GM12875 (cell line): ENCODE data around the gene THAP2.
A peak's percentile ranks its signal among the peaks of the same experiment; 100 is the strongest.

ENCODE experiments used
- H3K4me3 ChIP-seq: one replicate; pipeline ENCODE4 v1.5.1; 2011; ENCODE audit warnings: low read depth, low read length, control low read depth
- TF ChIP-seq, protein P1 (sequence below): IDR thresholded peaks from 2 replicates; pipeline ENCODE4 v1.5.1; 2011; ENCODE audit warnings: low read depth, mild to moderate bottlenecking, control low read depth, inconsistent platforms, low read length, moderate library complexity, borderline replicate concordance; ENCODE audit not compliant: insufficient read depth

THAP2 gene

GRCh38 chr12:71663561-71664410 is at the start of gene THAP2, which contains the start of gene ZFC3H1:
TSS of gene THAP2 (plus strand) at chr12:71664301. CDS start at chr12:71664510, 209 bp downstream.
TSS of gene ZFC3H1 (minus strand) at chr12:71663848. CDS start at chr12:71663610, 238 bp downstream.
- H3K4me3 ChIP-seq = peak within 1 kb of the TSS; percentile 90
- TF ChIP-seq, protein P1, sequence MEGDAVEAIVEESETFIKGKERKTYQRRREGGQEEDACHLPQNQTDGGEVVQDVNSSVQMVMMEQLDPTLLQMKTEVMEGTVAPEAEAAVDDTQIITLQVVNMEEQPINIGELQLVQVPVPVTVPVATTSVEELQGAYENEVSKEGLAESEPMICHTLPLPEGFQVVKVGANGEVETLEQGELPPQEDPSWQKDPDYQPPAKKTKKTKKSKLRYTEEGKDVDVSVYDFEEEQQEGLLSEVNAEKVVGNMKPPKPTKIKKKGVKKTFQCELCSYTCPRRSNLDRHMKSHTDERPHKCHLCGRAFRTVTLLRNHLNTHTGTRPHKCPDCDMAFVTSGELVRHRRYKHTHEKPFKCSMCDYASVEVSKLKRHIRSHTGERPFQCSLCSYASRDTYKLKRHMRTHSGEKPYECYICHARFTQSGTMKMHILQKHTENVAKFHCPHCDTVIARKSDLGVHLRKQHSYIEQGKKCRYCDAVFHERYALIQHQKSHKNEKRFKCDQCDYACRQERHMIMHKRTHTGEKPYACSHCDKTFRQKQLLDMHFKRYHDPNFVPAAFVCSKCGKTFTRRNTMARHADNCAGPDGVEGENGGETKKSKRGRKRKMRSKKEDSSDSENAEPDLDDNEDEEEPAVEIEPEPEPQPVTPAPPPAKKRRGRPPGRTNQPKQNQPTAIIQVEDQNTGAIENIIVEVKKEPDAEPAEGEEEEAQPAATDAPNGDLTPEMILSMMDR = peak; percentile 39; the same call in 1 of the 2 replicates

DNA sequence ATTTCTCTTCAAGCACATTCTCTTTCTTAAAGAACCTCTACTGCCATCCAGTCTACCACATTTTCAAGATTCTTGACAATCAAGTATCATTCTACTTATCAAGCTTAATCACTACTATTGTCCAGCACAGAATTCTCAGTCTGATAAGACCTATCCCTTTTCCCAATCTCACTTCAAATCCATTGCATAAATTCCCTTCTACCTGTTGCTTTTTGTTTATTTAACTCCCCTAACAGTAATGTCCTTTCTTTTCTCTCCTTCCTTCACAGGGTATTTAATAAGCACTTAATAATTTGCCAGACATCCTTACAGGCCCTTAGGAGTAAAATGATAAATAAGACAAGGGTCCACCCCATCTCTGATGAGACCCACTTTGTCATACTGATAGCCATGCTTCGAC is 42.2 kb upstream of the THAP2 start:
- TF ChIP-seq, protein P1 = no peak

GRCh38 chr12:71625476-71625875 is 38.6 kb upstream of the THAP2 start:
- H3K4me3 ChIP-seq = no peak overlapping the region
- TF ChIP-seq, protein P1 = no peak

More for the DNA sequence above, 42.2 kb upstream of the THAP2 start:
- no peak overlapping the region for H3K4me3 ChIP-seq

- H3K4me3 ChIP-seq = no peak overlapping the region
- TF ChIP-seq, protein P1 = no peak
Observed at GRCh38 chr12:71626098-71626497, 38.0 kb upstream of the THAP2 start.

GRCh38 chr12:71626768-71627167 is 37.3 kb upstream of the THAP2 start:
- TF ChIP-seq, protein P1 = no peak
- H3K4me3 ChIP-seq = no peak overlapping the region

- no peak overlapping the region for H3K4me3 ChIP-seq
- TF ChIP-seq, protein P1 = no peak
Observed at GRCh38 chr12:71627438-71628002, 36.6 kb upstream of the THAP2 start.
